Activated CD8-positive, alpha-beta memory T cell treated with anti-CD3 and anti-CD28 coated beads, Interleukin-2, amount 50 U/mL, for 1 hour (primary cell): ENCODE results near the gene BTBD16.

Source experiments
- DNase-seq: peaks from one replicate; pipeline ENCODE4 v3.0.0-alpha.2; 2020; ENCODE audit errors: extremely low read depth

BTBD16 gene

GRCh38 chr10:122311716-122312115 lies 40.6 kb downstream of the BTBD16 start:
- no peak for DNase-seq

GRCh38 chr10:122316224-122316884 lies 45.3 kb downstream of the BTBD16 start:
- no peak for DNase-seq

- DNase-seq, result no peak
Measured at GRCh38 chr10:122321960-122322359, 50.9 kb downstream of the BTBD16 start.

GRCh38 chr10:122323189-122323588 lies 52.1 kb downstream of the BTBD16 start:
- DNase-seq, result no peak

- DNase-seq, result no peak
Measured at GRCh38 chr10:122323941-122324675, 53.0 kb downstream of the BTBD16 start.

- no peak for DNase-seq
Measured at GRCh38 chr10:122325235-122325634, 54.1 kb downstream of the BTBD16 start.

GRCh38 chr10:122326385-122326784 lies 55.3 kb downstream of the BTBD16 start:
- DNase-seq, result no peak

- DNase-seq, result no peak
Measured at GRCh38 chr10:122326806-122327205, 55.7 kb downstream of the BTBD16 start.

- no peak for DNase-seq
Measured at GRCh38 chr10:122327237-122328206, 56.4 kb downstream of the BTBD16 start.

GRCh38 chr10:122328676-122329075 lies 57.6 kb downstream of the BTBD16 start:
- no peak for DNase-seq

- DNase-seq, result no peak
Measured at GRCh38 chr10:122329416-122329815, 58.3 kb downstream of the BTBD16 start.

- DNase-seq, result no peak
Measured at GRCh38 chr10:122331100-122331499, 60.0 kb downstream of the BTBD16 start.

GRCh38 chr10:122331615-122332446 lies 60.7 kb downstream of the BTBD16 start:
- no peak for DNase-seq

- no peak for DNase-seq
Measured at GRCh38 chr10:122333037-122333436, 61.9 kb downstream of the BTBD16 start.

GRCh38 chr10:122336332-122336731 lies 65.2 kb downstream of the BTBD16 start:
- DNase-seq, result no peak

GRCh38 chr10:122336961-122337360 lies 65.9 kb downstream of the BTBD16 start:
- DNase-seq, result no peak

- no peak for DNase-seq
Measured at GRCh38 chr10:122338609-122339441, 67.7 kb downstream of the BTBD16 start.

GRCh38 chr10:122341141-122341810 lies 70.2 kb downstream of the BTBD16 start:
- no peak for DNase-seq

GRCh38 chr10:122342293-122343134 lies 71.4 kb downstream of the BTBD16 start:
- peak; percentile 32 for DNase-seq
